CD4-positive, alpha-beta T cell (primary cell): Measurements from ENCODE around the gene CTBP1. TPM values are rescaled to one million over a fixed set of nuclear protein-coding genes. Genes with fewer than 3 reads are reported as not detected.

Experiments
- ATAC-seq: fragments of 200-7000 bp; cut with Tn5 transposase; one replicate; pipeline ENCODE4 v1.10.0; 2022; ENCODE audit warnings: mild to moderate bottlenecking; ENCODE audit not compliant: poor library complexity
- CTCF ChIA-PET: fragments of 350-600 bp; sonication (Branson Sonifier 250); formaldehyde crosslinking; loops from one replicate; lab custom pipeline; 2021; ENCODE audit warnings: antibody characterized with exemption, inconsistent platforms; lab: Charles Lee
- POLR2A ChIA-PET: fragments of 350-600 bp; sonication (Branson Sonifier 250); formaldehyde crosslinking; loops from one replicate; lab custom pipeline; 2021; ENCODE audit warnings: antibody characterized with exemption, inconsistent platforms; lab: Charles Lee
- DNase-seq, 14 experiments: peaks; one replicate each; pipeline ENCODE4 v3.0.0-alpha.2; 2013 to 2020; ENCODE audit warnings: mixed read lengths in 2 of 14
- H3K27ac ChIP-seq, 2 donors: one replicate each; pipeline versions ENCODE4 v1.5.1 to v1.7.0; 2013; ENCODE audit warnings: low read length in 2 of 2, low read depth in 1 of 2, mild to moderate bottlenecking in 1 of 2
- H3K27me3 ChIP-seq, 2 experiments: 1 replicate in 1 of 2; 2 replicates in 1 of 2; pipeline versions ENCODE4 v1.6.1 to v1.7.0; 2013; ENCODE audit warnings: low read length in 2 of 2, control low read depth in 1 of 2, mild to moderate bottlenecking in 1 of 2, moderate library complexity in 1 of 2; ENCODE audit not compliant: insufficient read depth in 2 of 2, control insufficient read depth in 1 of 2
- H3K36me3 ChIP-seq: one replicate; pipeline ENCODE4 v1.6.1; 2013; ENCODE audit warnings: low read length, control low read depth; ENCODE audit not compliant: insufficient read depth
- H3K4me1 ChIP-seq: one replicate; pipeline ENCODE4 v1.6.1; 2013; ENCODE audit warnings: low read length, control low read depth; ENCODE audit not compliant: insufficient read depth
- H3K4me3 ChIP-seq: one replicate; pipeline ENCODE4 v1.5.1; 2013; ENCODE audit warnings: mild to moderate bottlenecking, low read length, moderate library complexity
- H3K9me3 ChIP-seq, 2 experiments: 1 replicate in 1 of 2; 2 replicates in 1 of 2; pipeline versions ENCODE4 v1.6.1 to v1.7.0; 2013; ENCODE audit warnings: low read length in 2 of 2, mild to moderate bottlenecking in 2 of 2, control low read depth in 1 of 2, moderate library complexity in 1 of 2; ENCODE audit not compliant: control insufficient read depth in 1 of 2, insufficient read depth in 1 of 2
- H3K27ac Mint-ChIP-seq: one replicate; pipeline ENCODE4 v1.8.0; 2020; ENCODE audit warnings: mixed read lengths
- H3K27me3 Mint-ChIP-seq: one replicate; pipeline ENCODE4 v1.8.0; 2021; ENCODE audit warnings: mixed read lengths
- H3K36me3 Mint-ChIP-seq: one replicate; pipeline ENCODE4 v1.8.0; 2021; ENCODE audit warnings: low read depth, mixed read lengths
- H3K4me1 Mint-ChIP-seq: one replicate; pipeline ENCODE4 v1.8.0; 2021; ENCODE audit warnings: low read depth, mixed read lengths
- H3K4me3 Mint-ChIP-seq: one replicate; pipeline ENCODE4 v1.8.0; 2020; ENCODE audit warnings: mild to moderate bottlenecking, mixed read lengths
- H3K9me3 Mint-ChIP-seq: one replicate; pipeline ENCODE4 v1.8.0; 2020; ENCODE audit warnings: mixed read lengths
- CTCF ChIP-seq: fragments of 200-600 bp; IDR thresholded peaks from one replicate; pipeline ENCODE4 v1.8.0; 2022; ENCODE audit warnings: antibody characterized with exemption, mild to moderate bottlenecking
- intact Hi-C, 2 experiments: fragments of 100-400 bp; cut with DNase I in 1 of 2; cut with micrococcal nuclease in 1 of 2; formaldehyde crosslinking; loops; one replicate each; pipeline versions ENCODE4 v1.15.1 to v1.9.0; 2023 to 2025; cut with DNase I, micrococcal nuclease
- total RNA-seq, 174 experiments: library from RNA in 2 of 174; stranded (reverse) in 2 of 174; gene quantifications; one replicate each; pipeline ENCODE4 v1.2.3 and lab custom pipeline; 2021 to 2026

The CTBP1 gene
- total RNA-seq, 2 experiments from 2014 or later, result 132 to 148 TPM

- Histone ChIP-seq H3K4me3 (no peak overlapping the region), H3K27ac (no peak overlapping the region), H3K36me3 (peaks cover 88% of the 10 kb centered on the region), H3K9me3 (no peaks in the 10 kb centered on the region), H3K4me1 (peaks cover 6% of the 10 kb centered on the region), H3K27me3 (no peaks in the 10 kb centered on the region)
- CTCF ChIA-PET, result no interaction called here
- Mint-ChIP-seq H3K9me3 (no peaks in the 10 kb centered on the region), H3K36me3 (peaks cover 62% of the 10 kb centered on the region), H3K27ac (no peak overlapping the region), H3K4me3 (no peak overlapping the region), H3K27me3 (no peaks in the 10 kb centered on the region), H3K4me1 (no peaks in the 10 kb centered on the region)
- POLR2A ChIA-PET, result no interaction called here
- peak in 1 of 14 experiments; percentile 3 for DNase-seq
- intact Hi-C loops, result no loop called here
- no peak for TF ChIP-seq CTCF
- no peak for ATAC-seq
Observed at GRCh38 chr4:1236103-1236641, 12.8 kb downstream of the CTBP1 start.

GRCh38 chr4:1235381-1236102 lies 13.4 kb downstream of the CTBP1 start:
- ATAC-seq (no peak), DNase-seq (peak in 1 of 14 experiments; percentile 1)
- H3K27me3 ChIP-seq, result no peaks in the 10 kb centered on the region
- ChIA-PET POLR2A (no interaction called here), CTCF (no interaction called here)
- H3K36me3 Mint-ChIP-seq, result peaks cover 64% of the 10 kb centered on the region
- H3K27ac Mint-ChIP-seq, result peak overlapping the region; percentile 53
- TF ChIP-seq CTCF, result no peak
- no peaks in the 10 kb centered on the region for H3K9me3 Mint-ChIP-seq
- peaks cover 3% of the 10 kb centered on the region for H3K4me1 ChIP-seq
- no peak overlapping the region for H3K4me3 ChIP-seq
- H3K4me1 Mint-ChIP-seq, result no peaks in the 10 kb centered on the region
- peaks cover 88% of the 10 kb centered on the region for H3K36me3 ChIP-seq
- intact Hi-C loops, result no loop called here
- H3K27me3 Mint-ChIP-seq, result no peaks in the 10 kb centered on the region
- no peaks in the 10 kb centered on the region for H3K9me3 ChIP-seq
- H3K4me3 Mint-ChIP-seq, result peak overlapping the region; percentile 42
- H3K27ac ChIP-seq, result no peak overlapping the region

GRCh38 chr4:1234811-1235292 lies 14.1 kb downstream of the CTBP1 start:
- Mint-ChIP-seq H3K27ac (peak overlapping the region; percentile 53), H3K9me3 (no peaks in the 10 kb centered on the region), H3K4me1 (no peaks in the 10 kb centered on the region), H3K36me3 (peaks cover 68% of the 10 kb centered on the region), H3K4me3 (no peak overlapping the region), H3K27me3 (no peaks in the 10 kb centered on the region)
- peak in 1 of 14 experiments; percentile 4 for DNase-seq
- Histone ChIP-seq H3K27ac (no peak overlapping the region), H3K27me3 (no peaks in the 10 kb centered on the region), H3K36me3 (peaks cover 90% of the 10 kb centered on the region), H3K9me3 (no peaks in the 10 kb centered on the region), H3K4me3 (no peak overlapping the region), H3K4me1 (peaks cover 3% of the 10 kb centered on the region)
- CTCF ChIA-PET, result no interaction called here
- no peak for TF ChIP-seq CTCF
- ATAC-seq, result no peak
- POLR2A ChIA-PET, result no interaction called here
- intact Hi-C loops, result no loop called here
